C4-2B (cell line): Measurements from ENCODE around the gene AHRR.

Experiments used
- ZFX ChIP-seq: fragments of 450-650 bp; IDR thresholded peaks from 2 replicates; pipeline ENCODE4 v1.6.1; 2017
- TF ChIP-seq, protein P1 (sequence below): fragments of 450-650 bp; conservative IDR thresholded peaks from 2 replicates; pipeline ENCODE4 v1.5.1; 2017; ENCODE audit warnings: mild to moderate bottlenecking

DNA sequence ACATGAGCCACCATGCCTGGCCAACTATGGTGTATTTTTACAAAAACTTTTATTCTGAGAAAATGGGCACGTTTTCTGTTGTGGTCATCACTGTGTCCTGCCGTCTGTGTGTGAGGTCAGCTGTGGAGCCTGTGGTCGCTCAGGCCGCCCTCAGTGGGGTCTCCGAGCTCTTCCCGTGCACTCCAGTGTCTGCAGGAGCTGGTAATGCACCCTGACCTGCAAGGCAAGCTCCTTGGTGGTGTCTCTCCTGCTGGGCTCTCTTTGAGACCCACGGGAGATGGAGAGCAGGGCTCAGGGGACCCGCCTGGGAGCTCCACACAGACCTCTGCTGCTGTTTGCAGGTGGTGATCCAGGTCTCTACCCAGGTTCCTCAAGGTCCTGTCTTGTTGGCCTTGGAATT, 9.6 kb upstream of the AHRR start:
- TF ChIP-seq, protein P1, sequence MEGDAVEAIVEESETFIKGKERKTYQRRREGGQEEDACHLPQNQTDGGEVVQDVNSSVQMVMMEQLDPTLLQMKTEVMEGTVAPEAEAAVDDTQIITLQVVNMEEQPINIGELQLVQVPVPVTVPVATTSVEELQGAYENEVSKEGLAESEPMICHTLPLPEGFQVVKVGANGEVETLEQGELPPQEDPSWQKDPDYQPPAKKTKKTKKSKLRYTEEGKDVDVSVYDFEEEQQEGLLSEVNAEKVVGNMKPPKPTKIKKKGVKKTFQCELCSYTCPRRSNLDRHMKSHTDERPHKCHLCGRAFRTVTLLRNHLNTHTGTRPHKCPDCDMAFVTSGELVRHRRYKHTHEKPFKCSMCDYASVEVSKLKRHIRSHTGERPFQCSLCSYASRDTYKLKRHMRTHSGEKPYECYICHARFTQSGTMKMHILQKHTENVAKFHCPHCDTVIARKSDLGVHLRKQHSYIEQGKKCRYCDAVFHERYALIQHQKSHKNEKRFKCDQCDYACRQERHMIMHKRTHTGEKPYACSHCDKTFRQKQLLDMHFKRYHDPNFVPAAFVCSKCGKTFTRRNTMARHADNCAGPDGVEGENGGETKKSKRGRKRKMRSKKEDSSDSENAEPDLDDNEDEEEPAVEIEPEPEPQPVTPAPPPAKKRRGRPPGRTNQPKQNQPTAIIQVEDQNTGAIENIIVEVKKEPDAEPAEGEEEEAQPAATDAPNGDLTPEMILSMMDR, result no peak
- no peak for TF ChIP-seq ZFX
